ENCODE measurements around the gene MIR17HG.

MIR17HG gene

DNA sequence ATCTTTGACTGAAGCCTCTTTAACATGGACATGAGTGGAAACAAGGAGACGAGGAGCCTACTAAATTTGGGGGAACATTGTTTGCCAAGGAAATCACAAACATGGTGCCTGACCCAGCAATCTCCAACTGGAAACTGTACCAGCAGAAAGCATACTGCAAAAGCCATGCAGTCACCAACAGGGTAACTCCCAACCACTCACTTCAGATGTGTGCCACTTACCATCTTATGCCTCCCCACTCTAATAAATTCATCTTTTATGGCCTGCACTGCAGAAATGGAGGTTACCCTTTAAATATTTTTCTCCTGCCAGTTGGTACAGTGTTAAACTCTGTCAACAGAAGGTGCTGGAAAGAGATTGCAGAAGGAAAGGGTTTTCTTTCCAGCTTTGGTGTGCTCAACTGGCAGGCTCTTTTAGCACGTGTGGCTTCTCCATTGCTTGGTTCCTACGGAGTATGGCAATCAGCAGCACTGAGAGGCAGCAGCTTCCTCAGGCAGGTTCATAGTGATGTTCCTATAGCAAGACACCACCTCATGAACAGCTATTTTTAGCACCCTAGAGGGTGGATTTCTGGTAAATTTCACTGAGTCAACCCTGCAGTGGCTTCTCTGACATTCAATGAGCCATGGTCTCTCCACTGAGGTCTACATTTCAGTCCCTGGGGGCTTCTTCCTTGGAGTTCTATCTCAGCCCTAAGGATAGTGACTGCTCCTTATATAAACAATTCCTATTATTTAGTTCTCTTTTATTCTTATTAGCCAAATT lies 21.4 kb downstream of the MIR17HG start:
- DNase-seq (ENCODE audit: low read depth), result no peak

- no peak for DNase-seq (ENCODE audit: low read depth)
Observed at GRCh38 chr13:91369441-91369831, 21.9 kb downstream of the MIR17HG start.

GRCh38 chr13:91370501-91370900 lies 23.0 kb downstream of the MIR17HG start:
- no peak for DNase-seq (ENCODE audit: low read depth)

GRCh38 chr13:91372911-91373310 lies 25.4 kb downstream of the MIR17HG start:
- DNase-seq (ENCODE audit: low read depth), result no peak

DNA sequence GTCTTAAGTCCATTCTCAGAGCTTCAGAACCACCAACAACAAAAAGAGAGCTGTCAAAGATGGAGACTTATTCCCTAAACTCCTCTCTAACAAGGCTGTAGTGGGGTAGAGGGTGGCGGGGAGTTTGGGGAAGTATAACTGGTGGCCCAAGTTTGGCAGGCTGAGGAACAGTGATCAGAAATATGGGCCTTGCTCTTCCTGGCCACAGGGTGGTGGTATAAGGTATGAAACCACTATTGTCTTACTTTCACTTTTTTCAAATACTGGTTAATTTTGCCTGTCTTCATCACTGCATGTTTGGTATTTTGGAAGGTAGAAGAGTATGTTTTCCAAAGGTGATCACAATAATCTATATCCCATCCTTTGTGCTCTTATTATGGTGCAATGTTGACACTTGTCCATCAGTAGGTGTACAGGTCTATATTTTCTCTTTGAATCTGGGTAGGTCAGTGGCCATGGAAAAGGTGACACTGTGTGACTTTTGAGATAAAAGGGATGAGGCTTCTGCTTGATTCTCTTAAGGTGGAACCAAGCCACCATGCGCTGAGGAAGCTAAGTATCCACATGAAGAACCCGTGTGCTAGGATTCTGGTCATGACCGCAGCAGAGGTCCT lies 27.7 kb downstream of the MIR17HG start:
- no peak for DNase-seq (ENCODE audit: low read depth)

GRCh38 chr13:91381371-91381770 lies 33.9 kb downstream of the MIR17HG start:
- DNase-seq (ENCODE audit: low read depth), result no peak

GRCh38 chr13:91383836-91384235 lies 36.3 kb downstream of the MIR17HG start:
- no peak for DNase-seq (ENCODE audit: low read depth)

- no peak for DNase-seq (ENCODE audit: low read depth)
Observed at GRCh38 chr13:91384896-91385295, 37.4 kb downstream of the MIR17HG start.

- no peak for DNase-seq (ENCODE audit: low read depth)
Observed at GRCh38 chr13:91389186-91389585, 41.7 kb downstream of the MIR17HG start.

GRCh38 chr13:91397595-91397994 lies 50.1 kb downstream of the MIR17HG start:
- DNase-seq (ENCODE audit: low read depth), result no peak

GRCh38 chr13:91398413-91399188 lies 51.1 kb downstream of the MIR17HG start, which contains the start of gene GPC5:
TSS of gene GPC5 (plus strand) at chr13:91398621.
- no peak for DNase-seq (ENCODE audit: low read depth)

GRCh38 chr13:91399189-91400062 lies 51.9 kb downstream of the MIR17HG start:
- DNase-seq (ENCODE audit: low read depth), result no peak

GRCh38 chr13:91400063-91400399 lies 52.5 kb downstream of the MIR17HG start:
- DNase-seq (ENCODE audit: low read depth), result no peak

- no peak for DNase-seq (ENCODE audit: low read depth)
Observed at GRCh38 chr13:91400671-91401070, 53.2 kb downstream of the MIR17HG start.

GRCh38 chr13:91401920-91402319 lies 54.4 kb downstream of the MIR17HG start:
- no peak for DNase-seq (ENCODE audit: low read depth)

Data from GM04503 (cell line).